B cell (primary cell): ENCODE measurements around the gene LIPA. TPM values are rescaled to one million over a fixed set of nuclear protein-coding genes. Genes with fewer than 3 reads are reported as not detected.

ENCODE experiments used
- ATAC-seq: fragments of 200-7000 bp; cut with Tn5 transposase; one replicate; pipeline ENCODE4 v1.10.0; 2021; ENCODE audit warnings: low read depth, mild to moderate bottlenecking, moderate number of reproducible peaks, moderate library complexity
- CTCF ChIA-PET: fragments of 350-600 bp; sonication (Branson Sonifier 250); formaldehyde crosslinking; loops from one replicate; lab custom pipeline; 2021; ENCODE audit warnings: antibody characterized with exemption, inconsistent platforms; lab: Charles Lee
- POLR2A ChIA-PET: fragments of 350-600 bp; sonication (Branson Sonifier 250); formaldehyde crosslinking; loops from one replicate; lab custom pipeline; 2021; ENCODE audit warnings: antibody characterized with exemption; lab: Charles Lee
- DNase-seq: peaks from one replicate; pipeline ENCODE4 v3.0.0; 2013
- H2AFZ ChIP-seq: 2 replicates; pipeline ENCODE4 v1.6.1; 2012; ENCODE audit warnings: mild to moderate bottlenecking, low read depth, low read length; ENCODE audit not compliant: insufficient read depth, poor library complexity, severe bottlenecking
- H3K27ac ChIP-seq, 2 donors: 1 replicate in 1 of 2; 2 replicates in 1 of 2; pipeline ENCODE4 v1.5.1; 2012 to 2013; ENCODE audit warnings: low read length in 2 of 2, mild to moderate bottlenecking in 2 of 2, moderate library complexity in 1 of 2
- H3K27me3 ChIP-seq, 4 experiments: fragments of 200-600 bp in 1 of 4; sonication (generic) in 1 of 4; replicated peaks in 1 of 4; 1 replicate in 2 of 4; 2 replicates in 2 of 4; pipeline versions ENCODE4 v1.6.1 to v1.7.0; 2013 to 2016; ENCODE audit warnings: low read length in 3 of 4, mild to moderate bottlenecking in 2 of 4, mixed read lengths in 1 of 4, moderate library complexity in 1 of 4; ENCODE audit not compliant: insufficient read depth in 4 of 4, control insufficient read depth in 3 of 4; ENCODE audit errors: control extremely low read depth in 1 of 4
- H3K36me3 ChIP-seq, 2 experiments: replicated peaks in 1 of 2; 1 replicate in 1 of 2; 2 replicates in 1 of 2; pipeline versions ENCODE4 v1.6.1 to v1.7.1; 2013; ENCODE audit warnings: low read length in 1 of 2; ENCODE audit not compliant: insufficient read depth in 2 of 2, control insufficient read depth in 1 of 2; ENCODE audit errors: control extremely low read depth in 1 of 2, extremely low read depth in 1 of 2
- H3K4me1 ChIP-seq, 2 donors: fragments of 200-600 bp in 1 of 2; sonication (generic) in 1 of 2; 1 replicate in 1 of 2; 2 replicates in 1 of 2; pipeline versions ENCODE4 v1.5.1 to v1.6.1; 2013 to 2017; ENCODE audit warnings: low read length in 2 of 2; ENCODE audit not compliant: control insufficient read depth in 2 of 2, insufficient read depth in 2 of 2
- H3K4me2 ChIP-seq: replicated peaks from 2 replicates; pipeline ENCODE3; 2012; ENCODE audit warnings: mild to moderate bottlenecking, low read depth, low read length; ENCODE audit not compliant: poor library complexity, severe bottlenecking
- H3K4me3 ChIP-seq, 5 experiments: fragments of 200-600 bp in 1 of 5; sonication (generic) in 1 of 5; 1 replicate in 3 of 5; 2 replicates in 2 of 5; pipeline versions ENCODE4 v1.5.1 to v1.7.0; 2011 to 2016; ENCODE audit warnings: low read length in 4 of 5, mild to moderate bottlenecking in 4 of 5, low read depth in 2 of 5, control low read depth in 1 of 5, moderate library complexity in 1 of 5; ENCODE audit not compliant: insufficient read depth in 1 of 5; ENCODE audit errors: control extremely low read depth in 1 of 5, extremely low read depth in 1 of 5
- H3K79me2 ChIP-seq: fragments of 200-600 bp; sonication (generic); one replicate; pipeline ENCODE4 v1.6.0; 2016; ENCODE audit warnings: low read length; ENCODE audit not compliant: control insufficient read depth, insufficient read depth
- H3K9ac ChIP-seq: fragments of 200-600 bp; sonication (generic); 2 replicates; pipeline ENCODE4 v1.6.1; 2017; ENCODE audit warnings: mild to moderate bottlenecking, low read length, moderate library complexity
- H3K9me3 ChIP-seq, 3 donors: one replicate each; pipeline versions ENCODE4 v1.6.1 to v1.7.1; 2013; ENCODE audit warnings: low read length in 2 of 3; ENCODE audit not compliant: control insufficient read depth in 2 of 3, insufficient read depth in 1 of 3; ENCODE audit errors: control extremely low read depth in 1 of 3
- H4K20me1 ChIP-seq: 2 replicates; pipeline ENCODE4 v1.6.0; 2012; ENCODE audit warnings: mild to moderate bottlenecking, low read length; ENCODE audit not compliant: insufficient read depth, control insufficient read depth, poor library complexity, severe bottlenecking
- H3K27ac Mint-ChIP-seq: one replicate; pipeline ENCODE4 v1.8.0; 2021; ENCODE audit warnings: mixed read lengths
- H3K27me3 Mint-ChIP-seq: one replicate; pipeline ENCODE4 v1.8.0; 2021; ENCODE audit warnings: mixed read lengths
- H3K4me1 Mint-ChIP-seq: one replicate; pipeline ENCODE4 v1.8.0; 2021; ENCODE audit warnings: mixed read lengths
- H3K4me3 Mint-ChIP-seq: one replicate; pipeline ENCODE4 v1.8.0; 2021; ENCODE audit warnings: mixed read lengths
- H3K9me3 Mint-ChIP-seq: one replicate; pipeline ENCODE4 v1.8.0; 2022; ENCODE audit warnings: mixed read lengths; ENCODE audit not compliant: insufficient read depth
- CTCF ChIP-seq: fragments of 200-600 bp; IDR thresholded peaks from one replicate; pipeline ENCODE4 v1.8.0; 2022; ENCODE audit warnings: antibody characterized with exemption, mild to moderate bottlenecking
- EZH2 ChIP-seq: IDR thresholded peaks from 2 replicates; pipeline ENCODE4 v1.6.1; 2012; ENCODE audit warnings: borderline replicate concordance, low read depth, mild to moderate bottlenecking, moderate library complexity, low read length; ENCODE audit not compliant: insufficient read depth, poor library complexity, severe bottlenecking
- WGBS: methylation state at CpG from one replicate; pipeline ENCODE4 v1.1.5; 2013; ENCODE audit warnings: missing lambda C conversion rate; ENCODE audit not compliant: insufficient coverage; 5-methylcytosine and 5-hydroxymethylcytosine counted together
- intact Hi-C: fragments of 100-400 bp; cut with micrococcal nuclease; formaldehyde crosslinking; loops from one replicate; pipeline ENCODE4 v1.10.0; 2022
- polyA plus RNA-seq: library from polyadenylated mRNA; depleted of rRNA; stranded (reverse); fragments of >200 nt; gene quantifications from 2 replicates; pipeline ENCODE4 v1.2.3, GENCODE V29; 2012
- total RNA-seq, 2 donors: library from RNA; stranded (reverse); fragments of 120-200 nt in 1 of 2; gene quantifications; 1 replicate in 1 of 2; 2 replicates in 1 of 2; pipeline versions ENCODE4 v1.2.3 to v1.2.4, GENCODE V29; 2013 to 2022

LIPA gene
- total and polyA plus RNA-seq, 2 donors (not counting 1 experiment from before 2014, with no cell fraction given) = 16.4 to 36.5 TPM

- peaks cover 42% of the 10 kb centered on the region for H3K27me3 Mint-ChIP-seq
- H3K27ac ChIP-seq = no peak overlapping the region
- H3K4me1 ChIP-seq = peaks cover 32 to 34% of the 10 kb centered on the region in 2 donors
- peaks cover 4 to 13% of the 10 kb centered on the region in 2 experiments for H3K36me3 ChIP-seq
- H3K4me3 ChIP-seq = no peak overlapping the region
- H3K27ac Mint-ChIP-seq = no peak overlapping the region
- no peaks in the 10 kb centered on the region for H3K79me2 ChIP-seq
- ATAC-seq (no peak), DNase-seq (no peak)
- ChIA-PET CTCF (interaction anchor here (0.9 to 6.4 kb wide), 9 partner anchors 7 to 375 kb away, joined by 3 to 67 read pairs (median 4); no protein-coding TSS in a partner anchor), POLR2A (no interaction called here)
- peaks cover 0 to 7% (median 0%) of the 10 kb centered on the region in 3 donors for H3K9me3 ChIP-seq
- no peaks in the 10 kb centered on the region for H3K9me3 Mint-ChIP-seq
- intact Hi-C loops = no loop called here
- no peak overlapping the region for H2AFZ ChIP-seq
- peaks cover 30% of the 10 kb centered on the region for H3K4me1 Mint-ChIP-seq
- TF ChIP-seq CTCF = no peak
- no peak for TF ChIP-seq EZH2
- no peak overlapping the region for H3K4me2 ChIP-seq
- no peak overlapping the region for H3K4me3 Mint-ChIP-seq
- no peak overlapping the region for H3K9ac ChIP-seq
- no peaks in the 10 kb centered on the region for H4K20me1 ChIP-seq
- peaks cover 0 to 48% (median 38%) of the 10 kb centered on the region in 4 experiments for H3K27me3 ChIP-seq
- WGBS = no CpG with 5 or more reads among the region's 3 CpGs
These were observed 40.7 kb downstream of the LIPA start for GRCh38 chr10:89210794-89211425.

- no peak overlapping the region for H3K27ac Mint-ChIP-seq
- TF ChIP-seq CTCF = no peak
- TF ChIP-seq EZH2 = no peak
- peaks cover 32 to 34% of the 10 kb centered on the region in 2 donors for H3K4me1 ChIP-seq
These were observed 41.9 kb downstream of the LIPA start for GRCh38 chr10:89209718-89210117.

More at GRCh38 chr10:89209718-89210117, 41.9 kb downstream of the LIPA start:
- Histone ChIP-seq H3K79me2 (no peaks in the 10 kb centered on the region), H3K9me3 (peaks cover 0 to 7% (median 0%) of the 10 kb centered on the region in 3 donors), H3K4me3 (no peak overlapping the region), H3K27ac (no peak overlapping the region), H4K20me1 (no peaks in the 10 kb centered on the region), H2AFZ (no peak overlapping the region), H3K4me2 (no peak overlapping the region), H3K27me3 (peaks cover 0 to 52% (median 39%) of the 10 kb centered on the region in 4 experiments), H3K9ac (no peak overlapping the region), H3K36me3 (peaks cover 0 to 1% of the 10 kb centered on the region in 2 experiments)
- H3K27me3 Mint-ChIP-seq = peaks cover 48% of the 10 kb centered on the region
- H3K9me3 Mint-ChIP-seq = no peaks in the 10 kb centered on the region
- 63% methylated on average over 3 of the region's 5 CpGs for WGBS
- CTCF ChIA-PET = interaction anchor here (1.1 to 6.4 kb wide), 6 partner anchors 8 to 374 kb away, joined by 3 to 67 read pairs (median 18); no protein-coding TSS in a partner anchor
- H3K4me3 Mint-ChIP-seq = no peak overlapping the region
- intact Hi-C loops = no loop called here
- POLR2A ChIA-PET = no interaction called here
- DNase-seq (no peak), ATAC-seq (no peak)
- H3K4me1 Mint-ChIP-seq = peaks cover 30% of the 10 kb centered on the region
